HFFc6 (cell line): ENCODE data around the gene IBTK. TPM values are rescaled to one million over a fixed set of nuclear protein-coding genes. Genes with fewer than 3 reads are reported as not detected.

ENCODE experiments used
- DNase-seq: peaks from one replicate; pipeline ENCODE4 v3.0.0-alpha.2; 2018
- H3K27ac Mint-ChIP-seq: 2 replicates; pipeline ENCODE4 v1.8.0; 2020; ENCODE audit warnings: mild to moderate bottlenecking, mixed read lengths
- H3K27me3 Mint-ChIP-seq: 2 replicates; pipeline ENCODE4 v1.8.0; 2021; ENCODE audit warnings: mild to moderate bottlenecking, moderate library complexity, mixed read lengths; ENCODE audit not compliant: insufficient read depth
- H3K36me3 Mint-ChIP-seq: 2 replicates; pipeline ENCODE4 v1.8.0; 2021; ENCODE audit warnings: low read depth, mixed read lengths
- H3K4me1 Mint-ChIP-seq: 2 replicates; pipeline ENCODE4 v1.8.0; 2020; ENCODE audit warnings: low read depth, mixed read lengths
- H3K4me3 Mint-ChIP-seq: 2 replicates; pipeline ENCODE4 v1.8.0; 2020; ENCODE audit warnings: mild to moderate bottlenecking, moderate library complexity, mixed read lengths
- H3K9me3 Mint-ChIP-seq: 2 replicates; pipeline ENCODE4 v1.8.0; 2020; ENCODE audit warnings: mild to moderate bottlenecking, mixed read lengths
- total RNA-seq, 6 experiments: library from RNA; stranded (reverse); fragmentation: NEBNext Ultra II Directional; extraction: Animal tissue kit (Norgen Biotek cat#: 25700); gene quantifications; 2 replicates in 1 of 6; 3 replicates in 5 of 6; pipeline ENCODE4 v1.2.3, GENCODE V29; 2021
- TF ChIP-seq, protein P1 (sequence below): fragments of 200-600 bp; sonication (generic); IDR thresholded peaks from 2 replicates; pipeline ENCODE4 v1.5.0; 2021; ENCODE audit warnings: antibody characterized with exemption, mild to moderate bottlenecking

IBTK gene
- total RNA-seq, 6 experiments from 2014 or later, result 28.4 to 34.3 (median 32.1) TPM

DNA sequence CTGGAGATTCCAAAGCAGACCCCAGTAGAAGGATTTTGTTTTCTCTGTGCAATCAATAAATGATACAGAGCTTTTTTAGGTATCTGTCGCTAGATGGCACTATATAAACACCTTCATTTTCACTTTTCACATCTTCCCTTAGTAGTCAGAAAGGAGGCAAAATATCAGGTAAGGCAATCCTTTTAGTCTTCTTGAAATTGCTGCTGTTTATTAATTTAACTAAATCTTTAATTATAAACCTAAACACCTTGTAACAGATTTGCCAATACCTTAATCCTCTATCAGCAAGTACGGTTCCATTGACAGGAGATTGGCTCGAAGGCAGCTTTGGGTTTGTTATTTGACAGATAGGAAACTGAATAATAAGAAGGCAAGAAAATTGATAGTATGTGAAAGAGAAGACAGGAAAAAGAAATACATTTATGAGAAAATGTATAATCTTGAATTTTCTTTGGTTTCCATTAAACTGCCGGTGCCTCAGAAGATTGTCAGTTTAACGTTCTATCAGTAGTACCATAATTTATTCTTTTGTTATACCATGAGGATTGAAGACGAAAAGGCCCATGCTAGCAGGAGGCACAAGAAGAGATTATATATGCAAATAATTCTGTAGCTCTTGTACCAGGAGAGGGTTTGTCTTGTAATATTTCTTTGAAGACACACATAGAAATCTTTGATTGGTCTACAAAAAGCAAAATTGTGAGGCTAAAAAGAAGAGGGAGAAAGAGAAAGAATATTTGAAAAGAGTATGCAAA is 23.5 kb upstream of the IBTK start:
- Mint-ChIP-seq H3K27ac (no peak overlapping the region), H3K36me3 (no peaks in the 10 kb centered on the region), H3K4me3 (no peak overlapping the region), H3K9me3 (no peaks in the 10 kb centered on the region), H3K4me1 (peaks cover 7% of the 10 kb centered on the region), H3K27me3 (no peaks in the 10 kb centered on the region)
- DNase-seq, result peak; percentile 27
- TF ChIP-seq, protein P1, sequence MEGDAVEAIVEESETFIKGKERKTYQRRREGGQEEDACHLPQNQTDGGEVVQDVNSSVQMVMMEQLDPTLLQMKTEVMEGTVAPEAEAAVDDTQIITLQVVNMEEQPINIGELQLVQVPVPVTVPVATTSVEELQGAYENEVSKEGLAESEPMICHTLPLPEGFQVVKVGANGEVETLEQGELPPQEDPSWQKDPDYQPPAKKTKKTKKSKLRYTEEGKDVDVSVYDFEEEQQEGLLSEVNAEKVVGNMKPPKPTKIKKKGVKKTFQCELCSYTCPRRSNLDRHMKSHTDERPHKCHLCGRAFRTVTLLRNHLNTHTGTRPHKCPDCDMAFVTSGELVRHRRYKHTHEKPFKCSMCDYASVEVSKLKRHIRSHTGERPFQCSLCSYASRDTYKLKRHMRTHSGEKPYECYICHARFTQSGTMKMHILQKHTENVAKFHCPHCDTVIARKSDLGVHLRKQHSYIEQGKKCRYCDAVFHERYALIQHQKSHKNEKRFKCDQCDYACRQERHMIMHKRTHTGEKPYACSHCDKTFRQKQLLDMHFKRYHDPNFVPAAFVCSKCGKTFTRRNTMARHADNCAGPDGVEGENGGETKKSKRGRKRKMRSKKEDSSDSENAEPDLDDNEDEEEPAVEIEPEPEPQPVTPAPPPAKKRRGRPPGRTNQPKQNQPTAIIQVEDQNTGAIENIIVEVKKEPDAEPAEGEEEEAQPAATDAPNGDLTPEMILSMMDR, result peak; percentile 84

DNA sequence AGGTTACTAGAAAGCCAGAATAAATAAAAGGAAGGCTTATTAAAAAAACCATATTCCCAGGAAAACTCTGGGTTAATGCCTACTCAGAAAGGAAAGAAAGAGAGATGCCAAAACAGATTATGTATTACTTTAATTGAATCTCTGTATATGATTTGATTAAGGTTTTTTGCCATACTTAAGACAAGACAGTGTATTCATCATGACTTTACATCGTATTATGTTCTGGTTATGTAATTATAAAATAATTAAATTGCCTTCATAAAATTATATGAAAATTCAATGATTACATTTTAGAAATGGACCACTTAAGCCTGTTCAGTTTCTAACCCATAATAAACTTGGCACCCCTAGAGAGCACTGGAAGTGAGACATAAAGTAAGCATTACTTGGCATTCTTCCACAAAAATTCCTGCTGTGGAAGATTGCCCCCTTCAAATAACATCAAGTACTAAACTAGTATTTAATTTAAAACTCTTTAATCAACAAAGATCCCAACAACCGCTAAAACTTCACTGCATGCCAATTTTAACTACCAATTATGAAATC is 20.8 kb upstream of the IBTK start:
- H3K36me3 Mint-ChIP-seq, result no peaks in the 10 kb centered on the region
- no peak overlapping the region for H3K27ac Mint-ChIP-seq
- DNase-seq, result no peak
- H3K9me3 Mint-ChIP-seq, result no peaks in the 10 kb centered on the region
- peaks cover 7% of the 10 kb centered on the region for H3K4me1 Mint-ChIP-seq
- H3K4me3 Mint-ChIP-seq, result no peak overlapping the region
- TF ChIP-seq, protein P1, result no peak
- H3K27me3 Mint-ChIP-seq, result no peaks in the 10 kb centered on the region

GRCh38 chr6:82264824-82265223 is 17.3 kb upstream of the IBTK start:
- no peaks in the 10 kb centered on the region for H3K36me3 Mint-ChIP-seq
- H3K4me1 Mint-ChIP-seq, result peaks cover 36% of the 10 kb centered on the region
- H3K27me3 Mint-ChIP-seq, result no peaks in the 10 kb centered on the region
- H3K27ac Mint-ChIP-seq, result no peak overlapping the region
- TF ChIP-seq, protein P1, result no peak
- no peak overlapping the region for H3K4me3 Mint-ChIP-seq
- H3K9me3 Mint-ChIP-seq, result no peaks in the 10 kb centered on the region
- DNase-seq, result no peak

- no peak for DNase-seq
- Mint-ChIP-seq H3K27me3 (no peaks in the 10 kb centered on the region), H3K4me3 (no peak overlapping the region), H3K36me3 (no peaks in the 10 kb centered on the region), H3K9me3 (no peaks in the 10 kb centered on the region), H3K4me1 (peaks cover 36% of the 10 kb centered on the region), H3K27ac (no peak overlapping the region)
- TF ChIP-seq, protein P1, result no peak
These were observed 16.8 kb upstream of the IBTK start for GRCh38 chr6:82264321-82264720.

- TF ChIP-seq, protein P1, result no peak
- H3K4me3 Mint-ChIP-seq, result no peak overlapping the region
- H3K9me3 Mint-ChIP-seq, result no peaks in the 10 kb centered on the region
- H3K36me3 Mint-ChIP-seq, result no peaks in the 10 kb centered on the region
- DNase-seq, result no peak
- H3K4me1 Mint-ChIP-seq, result peaks cover 36% of the 10 kb centered on the region
- no peak overlapping the region for H3K27ac Mint-ChIP-seq
- no peaks in the 10 kb centered on the region for H3K27me3 Mint-ChIP-seq
These were observed 16.4 kb upstream of the IBTK start for GRCh38 chr6:82263916-82264315.
